Neural cell (in vitro differentiated cells): Measurements from ENCODE around the gene SRGAP2B.
"Not testable (repeated sequence)": the region's sequence is repeated elsewhere in the genome, so short reads cannot be mapped to it uniquely, and the experiment has no call there.

Experiments used
- EP300 ChIP-seq: fragments of 450-650 bp; conservative IDR thresholded peaks from 2 replicates; pipeline ENCODE4 v1.6.1; 2014; ENCODE audit warnings: antibody characterized with exemption, mild to moderate bottlenecking, moderate library complexity; ENCODE audit not compliant: poor library complexity, severe bottlenecking
- EZH2 ChIP-seq: fragments of 200-600, 300-800 bp; shearing (Covaris generic), sonication (generic); IDR thresholded peaks from 2 replicates; pipeline ENCODE4 v1.6.1; 2014; ENCODE audit warnings: antibody characterized with exemption, low read length, borderline replicate concordance, mild to moderate bottlenecking; ENCODE audit not compliant: insufficient read depth, poor library complexity, severe bottlenecking
- MXI1 ChIP-seq: fragments of 450-650 bp; conservative IDR thresholded peaks from 2 replicates; pipeline ENCODE4 v1.6.1; 2014; ENCODE audit warnings: antibody characterized with exemption, mild to moderate bottlenecking; ENCODE audit not compliant: poor library complexity, severe bottlenecking
- POLR2AphosphoS5 ChIP-seq: IDR thresholded peaks from 2 replicates; pipeline ENCODE4 v1.6.1; 2012
- RAD21 ChIP-seq: fragments of 450-650 bp; conservative IDR thresholded peaks from 2 replicates; pipeline ENCODE4 v1.6.1; 2014; ENCODE audit warnings: antibody characterized with exemption, mild to moderate bottlenecking, moderate library complexity
- REST ChIP-seq: IDR thresholded peaks from 2 replicates; pipeline ENCODE4 v1.6.1; 2012; ENCODE audit warnings: borderline replicate concordance
- TAF1 ChIP-seq: IDR thresholded peaks from 2 replicates; pipeline ENCODE4 v1.6.1; 2012; ENCODE audit warnings: low read depth
- TF ChIP-seq, protein P1 (sequence below): fragments of 450-650 bp; IDR thresholded peaks from 2 replicates; pipeline ENCODE4 v1.5.1; 2014; ENCODE audit warnings: antibody characterized with exemption, mild to moderate bottlenecking, moderate library complexity; ENCODE audit not compliant: poor library complexity, severe bottlenecking

DNA sequence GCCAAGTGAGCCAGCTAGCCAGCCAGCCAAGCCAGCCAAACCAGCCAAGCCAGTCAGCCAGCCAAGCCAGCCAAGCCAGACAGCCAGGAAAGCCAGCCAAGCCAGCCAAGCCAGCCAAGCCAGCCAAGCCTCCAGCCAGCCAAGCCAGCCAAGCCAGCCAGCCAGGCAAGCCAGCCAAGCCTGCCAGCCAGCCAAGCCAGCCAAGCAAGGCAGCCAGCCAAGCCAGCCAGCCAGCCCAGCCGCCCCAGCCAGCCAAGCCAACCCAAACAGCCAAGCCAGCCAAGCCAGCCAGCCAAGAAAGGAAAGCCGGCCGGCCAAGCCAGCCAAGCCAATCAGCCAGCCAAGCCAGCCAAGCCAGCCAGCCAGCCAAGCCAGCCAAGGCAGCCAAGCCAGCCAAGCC, 236.5 kb downstream of the SRGAP2B start:
- not testable (repeated sequence) for TF ChIP-seq RAD21, MXI1, POLR2AphosphoS5, TAF1, REST, EP300, EZH2
- TF ChIP-seq, protein P1, sequence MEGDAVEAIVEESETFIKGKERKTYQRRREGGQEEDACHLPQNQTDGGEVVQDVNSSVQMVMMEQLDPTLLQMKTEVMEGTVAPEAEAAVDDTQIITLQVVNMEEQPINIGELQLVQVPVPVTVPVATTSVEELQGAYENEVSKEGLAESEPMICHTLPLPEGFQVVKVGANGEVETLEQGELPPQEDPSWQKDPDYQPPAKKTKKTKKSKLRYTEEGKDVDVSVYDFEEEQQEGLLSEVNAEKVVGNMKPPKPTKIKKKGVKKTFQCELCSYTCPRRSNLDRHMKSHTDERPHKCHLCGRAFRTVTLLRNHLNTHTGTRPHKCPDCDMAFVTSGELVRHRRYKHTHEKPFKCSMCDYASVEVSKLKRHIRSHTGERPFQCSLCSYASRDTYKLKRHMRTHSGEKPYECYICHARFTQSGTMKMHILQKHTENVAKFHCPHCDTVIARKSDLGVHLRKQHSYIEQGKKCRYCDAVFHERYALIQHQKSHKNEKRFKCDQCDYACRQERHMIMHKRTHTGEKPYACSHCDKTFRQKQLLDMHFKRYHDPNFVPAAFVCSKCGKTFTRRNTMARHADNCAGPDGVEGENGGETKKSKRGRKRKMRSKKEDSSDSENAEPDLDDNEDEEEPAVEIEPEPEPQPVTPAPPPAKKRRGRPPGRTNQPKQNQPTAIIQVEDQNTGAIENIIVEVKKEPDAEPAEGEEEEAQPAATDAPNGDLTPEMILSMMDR: not testable (repeated sequence)
